PC-3 (cell line): ENCODE results near the gene FURIN. TPM values are rescaled to one million over a fixed set of nuclear protein-coding genes. Genes with fewer than 3 reads are reported as not detected.

Experiments
- ATAC-seq: fragments of 200-7000 bp; cut with Tn5 transposase; 2 replicates; pipeline ENCODE4 v1.9.1; 2020; ENCODE audit warnings: mild to moderate bottlenecking, moderate library complexity
- BruUV-seq: library from RNA; stranded (reverse); fragments of 400-500 nt; replicated peaks from 2 replicates; lab custom pipeline; 2021; lab: Mats Ljungman, UMichigan
- CTCF ChIA-PET: fragments of 300-600 bp; sonication (Branson Sonifier 250); formaldehyde crosslinking; loops from one replicate; lab custom pipeline; 2022; ENCODE audit warnings: antibody characterized with exemption; lab: Charles Lee
- POLR2A ChIA-PET: fragments of 300-600 bp; sonication (Branson Sonifier 250); formaldehyde crosslinking; loops from one replicate; lab custom pipeline; 2022; ENCODE audit warnings: antibody characterized with exemption; ENCODE audit not compliant: unreplicated experiment; lab: Charles Lee
- DNase-seq: peaks from one replicate; pipeline ENCODE4 v3.0.0-alpha.2; 2015
- H2AFZ ChIP-seq: fragments of 300-600 bp; sonication (generic); 2 replicates; pipeline ENCODE4 v1.6.0; 2016; ENCODE audit warnings: antibody characterized with exemption, low read length
- H3F3A ChIP-seq: fragments of 300-600 bp; sonication (generic); one replicate; pipeline ENCODE4 v1.6.0; 2017; ENCODE audit warnings: antibody characterized with exemption, low read length, control low read depth, mild to moderate bottlenecking; ENCODE audit not compliant: unreplicated experiment
- H3K27ac ChIP-seq: fragments of 300-600 bp; sonication (generic); 2 replicates; pipeline ENCODE4 v1.5.1; 2016; ENCODE audit warnings: mild to moderate bottlenecking, low read length
- H3K27me3 ChIP-seq: fragments of 300-600 bp; sonication (generic); 2 replicates; pipeline ENCODE4 v1.6.1; 2016; ENCODE audit warnings: low read length, mixed read lengths
- H3K36me3 ChIP-seq: fragments of 300-600 bp; sonication (generic); 2 replicates; pipeline ENCODE4 v1.6.1; 2016; ENCODE audit warnings: low read depth, mixed run types, low read length, mixed read lengths
- H3K4me1 ChIP-seq: fragments of 300-600 bp; sonication (generic); 2 replicates; pipeline ENCODE4 v1.5.1; 2016; ENCODE audit warnings: low read length; ENCODE audit not compliant: insufficient read depth
- H3K4me2 ChIP-seq: fragments of 300-600 bp; sonication (generic); 2 replicates; pipeline ENCODE4 v1.6.0; 2016; ENCODE audit warnings: low read length
- H3K4me3 ChIP-seq: fragments of 300-600 bp; sonication (generic); 2 replicates; pipeline ENCODE4 v1.5.1; 2016; ENCODE audit warnings: mild to moderate bottlenecking, low read length, mixed read lengths
- H3K79me2 ChIP-seq: fragments of 300-600 bp; sonication (generic); 2 replicates; pipeline ENCODE4 v1.6.1; 2017; ENCODE audit warnings: low read length, mixed read lengths
- H3K9ac ChIP-seq: fragments of 300-600 bp; sonication (generic); 2 replicates; pipeline ENCODE4 v1.6.0; 2016; ENCODE audit warnings: mild to moderate bottlenecking, low read length
- H3K9me2 ChIP-seq: fragments of 300-600 bp; sonication (generic); replicated peaks from 2 replicates; pipeline ENCODE4 v1.6.1; 2016; ENCODE audit warnings: mixed run types, low read length, mixed read lengths
- H3K9me3 ChIP-seq: fragments of 300-600 bp; sonication (generic); 2 replicates; pipeline ENCODE4 v1.6.1; 2016; ENCODE audit warnings: low read length, mixed read lengths
- H4K20me1 ChIP-seq: fragments of 300-600 bp; sonication (generic); 2 replicates; pipeline ENCODE4 v1.6.1; 2016; ENCODE audit warnings: low read length, mixed read lengths
- EZH2 ChIP-seq: fragments of 300-600 bp; sonication (generic); IDR thresholded peaks from one replicate; pipeline ENCODE4 v1.6.1; 2017; ENCODE audit warnings: antibody characterized with exemption, mild to moderate bottlenecking, low read length; ENCODE audit not compliant: unreplicated experiment
- EZH2phosphoT487 ChIP-seq: fragments of 300-600 bp; sonication (generic); IDR thresholded peaks from 2 replicates; pipeline ENCODE4 v1.6.1; 2018; ENCODE audit warnings: mild to moderate bottlenecking, antibody characterized with exemption, low read length, borderline replicate concordance
- intact Hi-C: fragments of 100-400 bp; cut with micrococcal nuclease; formaldehyde crosslinking; loops from 2 replicates; pipeline ENCODE4 v1.9.0; 2023
- total RNA-seq: library from RNA; depleted of rRNA; stranded (reverse); fragments of >200 nt; gene quantifications from 2 replicates; pipeline ENCODE4 v1.2.3, GENCODE V29; 2014
- TF ChIP-seq, protein P1 (sequence below): fragments of 300-600 bp; sonication (generic); conservative IDR thresholded peaks from 2 replicates; pipeline ENCODE4 v1.5.1; 2017; ENCODE audit warnings: antibody characterized with exemption, low read depth, mild to moderate bottlenecking, low read length

Gene FURIN
- total RNA-seq, 1 experiment from 2014 or later: 39.1 TPM

DNA sequence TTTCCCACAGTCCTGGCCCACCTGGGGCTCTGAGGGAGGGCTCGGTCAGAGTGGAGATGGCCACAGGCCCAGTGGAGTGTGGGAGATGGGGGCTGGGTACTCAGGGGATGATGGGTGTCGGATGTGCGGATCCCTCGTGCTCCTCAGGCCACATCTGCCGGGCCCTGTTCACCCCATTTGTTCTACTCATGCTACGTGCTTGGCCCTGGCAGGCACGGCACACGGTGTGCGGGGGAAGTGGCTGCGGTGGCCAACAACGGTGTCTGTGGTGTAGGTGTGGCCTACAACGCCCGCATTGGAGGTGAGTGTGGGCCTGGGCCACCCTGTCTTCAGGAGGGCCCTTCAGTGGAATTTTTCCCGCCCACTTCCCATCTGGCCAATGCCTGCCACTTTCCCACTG lies 8.9 kb downstream of the FURIN start:
- Histone ChIP-seq H3K9me3 (no peaks in the 10 kb centered on the region), H3K36me3 (peaks cover 3% of the 10 kb centered on the region; the same call in 1 of the 2 replicates), H3F3A (no peaks in the 10 kb centered on the region), H3K27ac (no peak overlapping the region), H2AFZ (no peak overlapping the region), H3K9me2 (no peaks in the 10 kb centered on the region), H3K27me3 (no peaks in the 10 kb centered on the region), H3K79me2 (peaks cover 34% of the 10 kb centered on the region), H3K4me2 (no peak overlapping the region), H3K4me3 (no peak overlapping the region), H3K4me1 (peaks cover 22% of the 10 kb centered on the region), H3K9ac (no peak overlapping the region), H4K20me1 (peaks cover 15% of the 10 kb centered on the region; the same call in 1 of the 2 replicates)
- BruUV-seq: no TSS peak
- ATAC-seq (no peak), DNase-seq (no peak)
- CTCF ChIA-PET: no interaction called here
- intact Hi-C loops: no loop called here
- POLR2A ChIA-PET: no interaction called here
- TF ChIP-seq EZH2phosphoT487 (no peak), EZH2 (no peak)
- TF ChIP-seq, protein P1, sequence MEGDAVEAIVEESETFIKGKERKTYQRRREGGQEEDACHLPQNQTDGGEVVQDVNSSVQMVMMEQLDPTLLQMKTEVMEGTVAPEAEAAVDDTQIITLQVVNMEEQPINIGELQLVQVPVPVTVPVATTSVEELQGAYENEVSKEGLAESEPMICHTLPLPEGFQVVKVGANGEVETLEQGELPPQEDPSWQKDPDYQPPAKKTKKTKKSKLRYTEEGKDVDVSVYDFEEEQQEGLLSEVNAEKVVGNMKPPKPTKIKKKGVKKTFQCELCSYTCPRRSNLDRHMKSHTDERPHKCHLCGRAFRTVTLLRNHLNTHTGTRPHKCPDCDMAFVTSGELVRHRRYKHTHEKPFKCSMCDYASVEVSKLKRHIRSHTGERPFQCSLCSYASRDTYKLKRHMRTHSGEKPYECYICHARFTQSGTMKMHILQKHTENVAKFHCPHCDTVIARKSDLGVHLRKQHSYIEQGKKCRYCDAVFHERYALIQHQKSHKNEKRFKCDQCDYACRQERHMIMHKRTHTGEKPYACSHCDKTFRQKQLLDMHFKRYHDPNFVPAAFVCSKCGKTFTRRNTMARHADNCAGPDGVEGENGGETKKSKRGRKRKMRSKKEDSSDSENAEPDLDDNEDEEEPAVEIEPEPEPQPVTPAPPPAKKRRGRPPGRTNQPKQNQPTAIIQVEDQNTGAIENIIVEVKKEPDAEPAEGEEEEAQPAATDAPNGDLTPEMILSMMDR: no peak

DNA sequence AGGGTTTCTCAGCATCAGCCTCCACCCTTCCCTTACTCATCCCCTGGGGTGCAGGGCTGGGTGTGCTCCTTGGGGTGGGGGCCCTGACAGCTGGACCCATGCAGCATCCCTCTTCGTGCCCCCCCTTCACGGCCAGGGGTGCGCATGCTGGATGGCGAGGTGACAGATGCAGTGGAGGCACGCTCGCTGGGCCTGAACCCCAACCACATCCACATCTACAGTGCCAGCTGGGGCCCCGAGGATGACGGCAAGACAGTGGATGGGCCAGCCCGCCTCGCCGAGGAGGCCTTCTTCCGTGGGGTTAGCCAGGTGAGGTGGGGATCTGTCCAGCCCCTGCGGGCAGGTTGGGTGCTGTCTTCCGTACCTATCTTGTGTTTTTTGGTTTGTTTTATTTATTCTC lies 9.6 kb downstream of the FURIN start:
- H3K27me3 ChIP-seq: no peaks in the 10 kb centered on the region
- peaks cover 28% of the 10 kb centered on the region for H3K79me2 ChIP-seq
- H3K4me3 ChIP-seq: no peak overlapping the region
- no peaks in the 10 kb centered on the region for H3F3A ChIP-seq
- TF ChIP-seq EZH2: no peak
- no peak for TF ChIP-seq EZH2phosphoT487
- TF ChIP-seq, protein P1: no peak
- DNase-seq (no peak), ATAC-seq (no peak)
- POLR2A ChIA-PET: no interaction called here
- no peaks in the 10 kb centered on the region for H3K9me3 ChIP-seq
- H3K4me1 ChIP-seq: peaks cover 15% of the 10 kb centered on the region
- no peak overlapping the region for H2AFZ ChIP-seq
- H3K36me3 ChIP-seq: peaks cover 3% of the 10 kb centered on the region; the same call in 1 of the 2 replicates
- H3K9me2 ChIP-seq: no peaks in the 10 kb centered on the region
- no peak overlapping the region for H3K9ac ChIP-seq
- H3K27ac ChIP-seq: no peak overlapping the region
- no TSS peak for BruUV-seq
- intact Hi-C loops: no loop called here
- H4K20me1 ChIP-seq: peaks cover 11% of the 10 kb centered on the region; the same call in 1 of the 2 replicates
- no peak overlapping the region for H3K4me2 ChIP-seq
- CTCF ChIA-PET: no interaction called here

DNA sequence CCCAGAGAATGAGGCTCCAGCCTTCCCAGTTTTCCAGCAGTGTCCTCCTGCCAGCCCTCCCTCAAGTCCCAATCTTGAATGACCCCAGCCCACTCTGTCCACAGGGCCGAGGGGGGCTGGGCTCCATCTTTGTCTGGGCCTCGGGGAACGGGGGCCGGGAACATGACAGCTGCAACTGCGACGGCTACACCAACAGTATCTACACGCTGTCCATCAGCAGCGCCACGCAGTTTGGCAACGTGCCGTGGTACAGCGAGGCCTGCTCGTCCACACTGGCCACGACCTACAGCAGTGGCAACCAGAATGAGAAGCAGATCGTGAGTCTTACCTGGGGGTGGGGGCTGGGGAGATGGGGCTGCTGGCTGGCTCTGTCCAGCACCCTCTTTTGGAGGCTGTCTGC lies 10.3 kb downstream of the FURIN start:
- no peaks in the 10 kb centered on the region for H3K9me2 ChIP-seq
- no peaks in the 10 kb centered on the region for H3K9me3 ChIP-seq
- H3K4me2 ChIP-seq: no peak overlapping the region
- no TSS peak for BruUV-seq
- CTCF ChIA-PET: no interaction called here
- H3K4me1 ChIP-seq: peaks cover 9% of the 10 kb centered on the region
- no peak overlapping the region for H3K9ac ChIP-seq
- H3K36me3 ChIP-seq: peaks cover 3% of the 10 kb centered on the region; the same call in 1 of the 2 replicates
- H3K27me3 ChIP-seq: no peaks in the 10 kb centered on the region
- no peaks in the 10 kb centered on the region for H3F3A ChIP-seq
- H3K27ac ChIP-seq: no peak overlapping the region
- ATAC-seq: no peak
- DNase-seq: no peak
- H2AFZ ChIP-seq: no peak overlapping the region
- intact Hi-C loops: no loop called here
- no peak overlapping the region for H3K4me3 ChIP-seq
- peaks cover 21% of the 10 kb centered on the region for H3K79me2 ChIP-seq
- H4K20me1 ChIP-seq: peaks cover 5% of the 10 kb centered on the region; the same call in 1 of the 2 replicates
- POLR2A ChIA-PET: no interaction called here
- no peak for TF ChIP-seq EZH2phosphoT487
- no peak for TF ChIP-seq EZH2
- TF ChIP-seq, protein P1: no peak
